HCT116 (cell line): ENCODE results near the gene TIAM2. TPM values are rescaled to one million over a fixed set of nuclear protein-coding genes. Genes with fewer than 3 reads are reported as not detected.

Experiments
- ATAC-seq: fragments of 200-7000 bp; cut with Tn5 transposase; 2 replicates; pipeline ENCODE4 v1.9.1; 2020; ENCODE audit warnings: mild to moderate bottlenecking, moderate library complexity
- BruUV-seq: library from RNA; stranded (reverse); fragments of 400-500 nt; replicated peaks from 2 replicates; lab custom pipeline; 2021; lab: Mats Ljungman, UMichigan
- CTCF ChIA-PET: fragments of 300-600 bp; sonication (Branson Sonifier 250); formaldehyde crosslinking; loops from one replicate; lab custom pipeline; 2021; ENCODE audit warnings: antibody characterized with exemption; lab: Charles Lee
- POLR2A ChIA-PET: fragments of 300-600, 350-600 bp; sonication (Branson Sonifier 250); formaldehyde crosslinking; loops from one replicate; lab custom pipeline; 2021; ENCODE audit warnings: antibody characterized with exemption; lab: Charles Lee
- RAD21 ChIA-PET, 2 experiments: fragments of 300-600 bp; sonication (Branson Sonifier 250); formaldehyde crosslinking; loops; one replicate each; lab custom pipeline; 2023; ENCODE audit warnings: low total read pairs in 2 of 2; ENCODE audit not compliant: uncharacterized antibody in 2 of 2, unreplicated experiment in 2 of 2, low non-redundant PET in 1 of 2; lab: Charles Lee
- DNase-seq: peaks from one replicate; pipeline ENCODE4 v3.0.0-alpha.2; 2010; ENCODE audit warnings: low read depth, low spot score
- H2AFZ ChIP-seq: fragments of 200-600 bp; shearing (Covaris generic), sonication (generic); 2 replicates; pipeline ENCODE4 v1.6.1; 2017; ENCODE audit warnings: low read depth, mixed run types, mixed read lengths, antibody characterized with exemption, low read length; ENCODE audit not compliant: poor library complexity, severe bottlenecking
- H3K27ac ChIP-seq: 2 replicates; pipeline ENCODE4 v1.5.1; 2012; ENCODE audit warnings: low read depth, low read length
- H3K27me3 ChIP-seq: fragments of 200-600 bp; sonication (generic); 2 replicates; pipeline ENCODE4 v1.6.1; 2016; ENCODE audit warnings: mixed run types, low read length, mixed read lengths; ENCODE audit not compliant: insufficient read depth
- H3K36me3 ChIP-seq, 2 experiments: fragments of 200-500 bp in 1 of 2; fragments of 200-600 bp in 1 of 2; sonication (Bioruptor generic) in 1 of 2; sonication (generic) in 1 of 2; 2 replicates each; pipeline versions ENCODE4 v1.5.1 to v1.6.1; 2014 to 2016; ENCODE audit warnings: low read length in 2 of 2, inconsistent platforms in 1 of 2, mixed read lengths in 1 of 2, mixed run types in 1 of 2; ENCODE audit not compliant: insufficient read depth in 2 of 2, control insufficient read depth in 1 of 2
- H3K4me1 ChIP-seq, 2 experiments: fragments of 200-600 bp in 1 of 2; sonication (generic) in 1 of 2; 2 replicates each; pipeline versions ENCODE4 v1.5.1 to v1.6.1; 2012 to 2017; ENCODE audit warnings: low read length in 2 of 2, inconsistent platforms in 1 of 2, mild to moderate bottlenecking in 1 of 2, mixed read lengths in 1 of 2, mixed run types in 1 of 2, moderate library complexity in 1 of 2; ENCODE audit not compliant: insufficient read depth in 2 of 2, control insufficient read depth in 1 of 2
- H3K4me2 ChIP-seq: fragments of 200-600 bp; sonication (generic); 2 replicates; pipeline ENCODE4 v1.6.1; 2017; ENCODE audit warnings: mixed run types, low read length, mixed read lengths
- H3K4me3 ChIP-seq, 2 experiments: fragments of 200-600 bp in 1 of 2; sonication (generic) in 1 of 2; replicated peaks in 1 of 2; 2 replicates each; pipeline ENCODE4 v1.5.1; 2011 to 2016; ENCODE audit warnings: low read length in 2 of 2, control low read depth in 1 of 2, low read depth in 1 of 2, mild to moderate bottlenecking in 1 of 2, mixed read lengths in 1 of 2, mixed run types in 1 of 2
- H3K79me2 ChIP-seq: fragments of 200-600 bp; sonication (generic); 2 replicates; pipeline ENCODE4 v1.6.1; 2017; ENCODE audit warnings: mild to moderate bottlenecking, mixed run types, low read length, moderate library complexity, mixed read lengths; ENCODE audit not compliant: insufficient read depth
- H3K9ac ChIP-seq: fragments of 200-600 bp; sonication (generic); 2 replicates; pipeline ENCODE4 v1.6.1; 2016; ENCODE audit warnings: low read length, mixed read lengths
- H3K9me2 ChIP-seq: fragments of 200-600 bp; sonication (generic), shearing (Covaris generic); 2 replicates; pipeline ENCODE4 v1.6.1; 2017; ENCODE audit warnings: mixed run types, mild to moderate bottlenecking, moderate library complexity; ENCODE audit not compliant: insufficient read depth
- H3K9me3 ChIP-seq, 2 experiments: fragments of 200-500 bp in 1 of 2; fragments of 200-600 bp in 1 of 2; sonication (Bioruptor generic) in 1 of 2; sonication (generic) in 1 of 2; 2 replicates each; pipeline ENCODE4 v1.6.1; 2014 to 2017; ENCODE audit warnings: low read length in 2 of 2, mixed read lengths in 2 of 2, inconsistent platforms in 1 of 2, low read depth in 1 of 2, mild to moderate bottlenecking in 1 of 2, mixed run types in 1 of 2, moderate library complexity in 1 of 2; ENCODE audit not compliant: control insufficient read depth in 1 of 2, insufficient read depth in 1 of 2
- H4K20me1 ChIP-seq: fragments of 200-600 bp; sonication (generic), shearing (Covaris generic); 2 replicates; pipeline ENCODE4 v1.6.1; 2017; ENCODE audit warnings: mixed run types, mild to moderate bottlenecking, moderate library complexity; ENCODE audit not compliant: insufficient read depth
- CBX3 ChIP-seq: IDR thresholded peaks from 2 replicates; pipeline ENCODE4 v1.6.1; 2012; ENCODE audit warnings: low read depth
- CEBPB ChIP-seq: IDR thresholded peaks from 2 replicates; pipeline ENCODE4 v1.6.1; 2012; ENCODE audit warnings: low read depth
- EGR1 ChIP-seq: IDR thresholded peaks from 2 replicates; pipeline ENCODE4 v1.6.1; 2012; ENCODE audit warnings: low read depth
- FOSL1 ChIP-seq: IDR thresholded peaks from 2 replicates; pipeline ENCODE4 v1.6.1; 2012; ENCODE audit warnings: low read depth
- JUND ChIP-seq: IDR thresholded peaks from 2 replicates; pipeline ENCODE4 v1.6.1; 2012
- MAX ChIP-seq: IDR thresholded peaks from 2 replicates; pipeline ENCODE4 v1.6.1; 2012
- POLR2A ChIP-seq: IDR thresholded peaks from 2 replicates; pipeline ENCODE4 v1.7.0; 2011; ENCODE audit warnings: borderline replicate concordance; ENCODE audit not compliant: insufficient read depth, insufficient read length; ENCODE audit errors: extremely low read depth
- POLR2AphosphoS5 ChIP-seq: IDR thresholded peaks from 2 replicates; pipeline ENCODE4 v1.6.1; 2011; ENCODE audit warnings: mild to moderate bottlenecking, low read depth, low read length, moderate library complexity
- RAD21 ChIP-seq: IDR thresholded peaks from 2 replicates; pipeline ENCODE4 v1.6.1; 2012; ENCODE audit warnings: low read depth, mild to moderate bottlenecking
- SRF ChIP-seq: IDR thresholded peaks from 2 replicates; pipeline ENCODE4 v1.6.1; 2012; ENCODE audit warnings: low read depth
- TCF7L2 ChIP-seq: IDR thresholded peaks from 2 replicates; pipeline ENCODE4 v1.7.0; 2011; ENCODE audit warnings: borderline replicate concordance, inconsistent platforms; ENCODE audit not compliant: insufficient read depth, insufficient read length; ENCODE audit errors: extremely low read depth
- YY1 ChIP-seq: IDR thresholded peaks from 2 replicates; pipeline ENCODE4 v1.6.1; 2011; ENCODE audit warnings: low read length, low read depth, moderate library complexity, mild to moderate bottlenecking; ENCODE audit not compliant: insufficient replicate concordance; ENCODE audit errors: extremely low read depth
- ZBTB33 ChIP-seq: IDR thresholded peaks from 2 replicates; pipeline ENCODE4 v1.6.1; 2011; ENCODE audit warnings: mild to moderate bottlenecking, low read length, moderate library complexity; ENCODE audit not compliant: insufficient replicate concordance; ENCODE audit errors: extremely low read depth
- ZFX ChIP-seq: fragments of 450-650 bp; IDR thresholded peaks from 2 replicates; pipeline ENCODE4 v1.6.1; 2017
- ZNF274 ChIP-seq: fragments of 200-500 bp; sonication (Bioruptor generic); IDR thresholded peaks from 2 replicates; pipeline ENCODE4 v1.6.1; 2014; ENCODE audit warnings: mild to moderate bottlenecking, low read depth, low read length, inconsistent platforms
- intact Hi-C: fragments of 100-400 bp; cut with micrococcal nuclease; formaldehyde crosslinking; loops from 2 replicates; pipeline ENCODE4 v1.10.0; 2022
- total RNA-seq: library from RNA; stranded (reverse); gene quantifications from one replicate; pipeline ENCODE4 v1.2.1, GENCODE V29; 2021; ENCODE audit not compliant: unreplicated experiment

Gene TIAM2
- total RNA-seq, 1 experiment from 2014 or later = 9.4 TPM

- CTCF ChIA-PET = no interaction called here
- Histone ChIP-seq H3K4me2 (no peak overlapping the region), H3K9me3 (no peaks in the 10 kb centered on the region), H3K79me2 (no peaks in the 10 kb centered on the region), H3K4me1 (peaks cover 5 to 20% of the 10 kb centered on the region in 2 experiments; a peak in 3 of 4 replicates), H3K27me3 (no peaks in the 10 kb centered on the region), H3K27ac (no peak overlapping the region), H3K36me3 (no peaks in the 10 kb centered on the region), H3K4me3 (no peak overlapping the region), H2AFZ (no peak overlapping the region), H3K9me2 (no peaks in the 10 kb centered on the region), H3K9ac (no peak overlapping the region), H4K20me1 (no peaks in the 10 kb centered on the region)
- POLR2A ChIA-PET = no interaction called here
- intact Hi-C loops = no loop called here
- no TSS peak for BruUV-seq
- ATAC-seq (no peak), DNase-seq (no peak)
- no peak for TF ChIP-seq EGR1
- TF ChIP-seq YY1 = no peak
- no peak for TF ChIP-seq SRF
- no peak for TF ChIP-seq TCF7L2
- TF ChIP-seq JUND = no peak
- TF ChIP-seq CBX3 = no peak
- TF ChIP-seq CEBPB = no peak
- no peak for TF ChIP-seq MAX
- no peak for TF ChIP-seq FOSL1
- no peak for TF ChIP-seq ZNF274
- RAD21 ChIA-PET = no interaction called here
Observed at GRCh38 chr6:155121699-155122098, 126.6 kb downstream of the TIAM2 start.

- H3K9ac ChIP-seq = no peak overlapping the region
- no peak for TF ChIP-seq POLR2A
- no peak for TF ChIP-seq POLR2AphosphoS5
- TF ChIP-seq RAD21 = no peak
- TF ChIP-seq ZFX = no peak
- TF ChIP-seq ZBTB33 = no peak
- ChIA-PET CTCF (no interaction called here), POLR2A (no interaction called here), RAD21 (no interaction called here)
- no peak for DNase-seq
- no peak overlapping the region for H3K4me2 ChIP-seq
- H3K9me3 ChIP-seq = no peaks in the 10 kb centered on the region
- H3K9me2 ChIP-seq = no peaks in the 10 kb centered on the region
- no peak overlapping the region for H3K27ac ChIP-seq
- ATAC-seq = no peak
- no peaks in the 10 kb centered on the region for H3K27me3 ChIP-seq
- peaks cover 5 to 20% of the 10 kb centered on the region in 2 experiments; a peak in 3 of 4 replicates for H3K4me1 ChIP-seq
- H3K4me3 ChIP-seq = no peak overlapping the region
- intact Hi-C loops = no loop called here
- H3K36me3 ChIP-seq = no peaks in the 10 kb centered on the region
- H2AFZ ChIP-seq = no peak overlapping the region
- no peaks in the 10 kb centered on the region for H3K79me2 ChIP-seq
- BruUV-seq = no TSS peak
- H4K20me1 ChIP-seq = no peaks in the 10 kb centered on the region
Observed at GRCh38 chr6:155122199-155122950, 127.3 kb downstream of the TIAM2 start.
